Testis (tissue), 2 donors: ENCODE data around the gene CRYBB1.

ENCODE experiments used
- CTCF ChIP-seq, 3 experiments: fragments of 450-650 bp in 2 of 3; fragments of 200-600 bp in 1 of 3; sonication (generic) in 1 of 3; IDR thresholded peaks; one replicate each; pipeline ENCODE4 v1.5.1; 2016 to 2019; ENCODE audit warnings: antibody characterized with exemption in 3 of 3, mild to moderate bottlenecking in 2 of 3, moderate library complexity in 1 of 3
- POLR2A ChIP-seq: fragments of 450-650 bp; IDR thresholded peaks from one replicate; pipeline ENCODE4 v1.6.1; 2017; ENCODE audit warnings: antibody characterized with exemption, mild to moderate bottlenecking, moderate library complexity

- TF ChIP-seq CTCF (IDR thresholded peaks at IDR 0.05), result no peak
- no peak for TF ChIP-seq POLR2A
Measured at GRCh38 chr22:26570115-26570514, 47.7 kb downstream of the CRYBB1 start.
